Smooth muscle cell (in vitro differentiated cells): ENCODE data around the gene HOXA10. TPM values are rescaled to one million over a fixed set of nuclear protein-coding genes. Genes with fewer than 3 reads are reported as not detected.
A peak's percentile ranks its signal among the peaks of the same experiment; 100 is the strongest.

ENCODE experiments used
- DNase-seq: peaks from one replicate; lab custom pipeline; 2025; ENCODE audit not compliant: unreplicated experiment; lab: John Stamatoyannopoulos, UW
- H2AFZ ChIP-seq: fragments of 200-600 bp; sonication (generic); 2 replicates; pipeline ENCODE4 v1.6.0; 2016; ENCODE audit warnings: antibody characterized with exemption, low read depth, mild to moderate bottlenecking
- H3F3A ChIP-seq: fragments of 200-600 bp; sonication (generic); 2 replicates; pipeline ENCODE4 v1.6.0; 2017; ENCODE audit warnings: antibody characterized with exemption, low read depth
- H3K27ac ChIP-seq: fragments of 200-600 bp; sonication (generic); 2 replicates; pipeline ENCODE4 v1.5.1; 2016; ENCODE audit warnings: low read depth, mild to moderate bottlenecking
- H3K27me3 ChIP-seq: fragments of 200-600 bp; sonication (generic); 2 replicates; pipeline ENCODE4 v1.6.1; 2016; ENCODE audit warnings: low read depth, mild to moderate bottlenecking
- H3K36me3 ChIP-seq: fragments of 200-600 bp; sonication (generic); 2 replicates; pipeline ENCODE4 v1.5.1; 2016; ENCODE audit warnings: low read depth
- H3K4me1 ChIP-seq: fragments of 200-600 bp; sonication (generic); 2 replicates; pipeline ENCODE4 v1.5.1; 2016; ENCODE audit warnings: low read depth
- H3K4me2 ChIP-seq: fragments of 200-600 bp; sonication (generic); 2 replicates; pipeline ENCODE4 v1.6.0; 2016; ENCODE audit warnings: mild to moderate bottlenecking
- H3K4me3 ChIP-seq: fragments of 200-600 bp; sonication (generic); 2 replicates; pipeline ENCODE4 v1.5.1; 2016; ENCODE audit warnings: mild to moderate bottlenecking
- H3K79me2 ChIP-seq: fragments of 200-600 bp; sonication (generic); 2 replicates; pipeline ENCODE4 v1.6.0; 2016; ENCODE audit warnings: low read depth, mild to moderate bottlenecking
- H3K9ac ChIP-seq: fragments of 200-600 bp; sonication (generic); 2 replicates; pipeline ENCODE4 v1.6.0; 2016; ENCODE audit warnings: low read depth
- H3K9me3 ChIP-seq: fragments of 200-600 bp; sonication (generic); replicated peaks from 2 replicates; pipeline ENCODE4 v1.5.1; 2016; ENCODE audit warnings: low read depth
- H4K20me1 ChIP-seq: fragments of 200-600 bp; sonication (generic); 2 replicates; pipeline ENCODE4 v1.6.0; 2016; ENCODE audit warnings: low read depth
- WGBS: methylation state at CpG from one replicate; pipeline ENCODE4 v1.1.7; 2016; ENCODE audit warnings: low lambda C conversion rate; 5-methylcytosine and 5-hydroxymethylcytosine counted together
- polyA plus RNA-seq: library from polyadenylated mRNA; unstranded; fragments of >200 nt; fragmentation: Nextera tagmentation; extraction: Ambion mirVana; gene quantifications from 2 replicates; pipeline ENCODE4 v1.2.1, GENCODE V29; 2016
- total RNA-seq: library from RNA; depleted of rRNA; stranded (reverse); fragments of >200 nt; gene quantifications from 2 replicates; pipeline ENCODE4 v1.2.3, GENCODE V29; 2014
- TF ChIP-seq, protein P1 (sequence below): fragments of 200-600 bp; sonication (generic); IDR thresholded peaks from 2 replicates; pipeline ENCODE4 v1.5.1; 2017; ENCODE audit warnings: borderline replicate concordance, mild to moderate bottlenecking, antibody characterized with exemption; ENCODE audit not compliant: insufficient read depth, poor library complexity, severe bottlenecking

Gene HOXA10
- total and polyA plus RNA-seq, 2 experiments from 2014 or later = 37.6 to 53.6 TPM

DNA sequence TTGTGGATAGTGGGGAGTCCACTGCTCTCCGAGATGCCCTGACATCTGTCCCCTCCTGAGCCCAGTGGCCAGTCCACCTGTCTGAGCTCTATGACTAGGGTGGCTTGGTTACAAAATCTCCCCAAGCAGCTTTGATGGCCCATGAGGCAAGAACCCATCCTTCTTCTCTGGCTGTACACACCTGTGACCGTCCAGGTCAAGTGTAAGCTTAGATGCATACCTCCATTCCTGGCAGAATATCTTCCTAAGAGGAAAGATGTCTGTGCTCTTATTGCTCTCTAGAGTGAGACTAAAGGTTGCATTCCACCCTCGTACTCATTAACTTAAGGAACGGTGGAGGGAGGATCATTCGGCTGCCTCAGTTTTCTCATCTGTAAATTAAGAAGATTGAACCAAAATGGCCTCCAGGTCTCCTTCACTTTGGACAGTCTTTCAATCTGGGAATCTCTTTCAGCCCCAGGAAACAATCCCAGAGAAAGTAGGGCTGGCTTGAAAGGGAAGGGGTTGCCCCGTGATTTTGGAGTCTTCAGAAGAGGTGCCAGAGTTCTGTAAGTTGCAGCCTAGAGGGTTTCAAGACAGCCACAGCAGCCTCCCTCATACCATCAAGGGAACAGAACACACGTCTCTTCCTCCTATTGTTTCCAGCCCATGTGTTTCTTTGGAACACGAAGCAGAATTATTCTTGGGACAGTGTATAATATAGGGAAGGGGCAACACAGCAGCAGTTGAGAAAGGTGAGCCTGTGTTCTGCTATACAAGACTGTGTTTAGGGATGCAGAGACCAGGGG is 49.0 kb downstream of the HOXA10 start:
- TF ChIP-seq, protein P1, sequence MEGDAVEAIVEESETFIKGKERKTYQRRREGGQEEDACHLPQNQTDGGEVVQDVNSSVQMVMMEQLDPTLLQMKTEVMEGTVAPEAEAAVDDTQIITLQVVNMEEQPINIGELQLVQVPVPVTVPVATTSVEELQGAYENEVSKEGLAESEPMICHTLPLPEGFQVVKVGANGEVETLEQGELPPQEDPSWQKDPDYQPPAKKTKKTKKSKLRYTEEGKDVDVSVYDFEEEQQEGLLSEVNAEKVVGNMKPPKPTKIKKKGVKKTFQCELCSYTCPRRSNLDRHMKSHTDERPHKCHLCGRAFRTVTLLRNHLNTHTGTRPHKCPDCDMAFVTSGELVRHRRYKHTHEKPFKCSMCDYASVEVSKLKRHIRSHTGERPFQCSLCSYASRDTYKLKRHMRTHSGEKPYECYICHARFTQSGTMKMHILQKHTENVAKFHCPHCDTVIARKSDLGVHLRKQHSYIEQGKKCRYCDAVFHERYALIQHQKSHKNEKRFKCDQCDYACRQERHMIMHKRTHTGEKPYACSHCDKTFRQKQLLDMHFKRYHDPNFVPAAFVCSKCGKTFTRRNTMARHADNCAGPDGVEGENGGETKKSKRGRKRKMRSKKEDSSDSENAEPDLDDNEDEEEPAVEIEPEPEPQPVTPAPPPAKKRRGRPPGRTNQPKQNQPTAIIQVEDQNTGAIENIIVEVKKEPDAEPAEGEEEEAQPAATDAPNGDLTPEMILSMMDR = no peak
- 35% methylated on average over 8 of the region's 8 CpGs for WGBS
- H3K27ac ChIP-seq = no peak overlapping the region

DNA sequence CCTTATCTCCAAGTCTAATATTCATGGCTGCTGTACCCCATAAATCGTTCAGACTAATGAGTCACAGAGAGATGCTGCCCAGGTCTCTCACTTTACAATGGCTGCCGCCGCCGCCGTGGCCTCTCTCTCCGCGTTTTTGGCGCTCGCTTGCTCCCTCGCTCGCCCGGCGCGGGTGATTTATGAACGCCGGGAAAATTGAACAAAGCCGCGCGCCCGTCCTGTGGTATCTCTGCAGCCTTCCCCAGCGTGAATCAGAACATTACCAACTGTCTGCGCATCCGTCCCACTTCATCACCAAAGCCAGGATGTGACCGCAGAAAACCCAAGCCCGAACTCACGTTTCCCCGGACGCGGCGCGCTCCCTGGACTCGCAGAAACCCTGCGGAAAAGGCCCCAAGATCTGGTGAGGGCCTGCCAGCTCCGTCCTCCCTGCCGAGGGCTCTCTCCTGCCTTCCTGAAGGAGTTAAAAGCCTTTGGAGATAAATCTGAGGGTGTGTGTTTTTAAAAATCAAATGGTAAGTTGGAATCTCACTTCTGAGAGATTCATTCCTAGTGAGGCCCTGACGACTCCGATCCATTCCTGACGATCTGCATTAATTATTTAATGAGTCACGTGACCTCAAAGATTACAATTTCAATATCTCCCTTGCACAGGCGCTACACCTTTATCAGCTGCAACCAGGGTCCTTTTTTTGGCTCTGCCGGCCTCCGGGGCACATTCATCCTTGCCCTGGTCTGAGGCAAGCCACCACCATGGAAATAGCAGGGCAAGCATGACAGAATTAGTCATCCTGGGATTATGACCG is 49.8 kb downstream of the HOXA10 start:
- H3F3A ChIP-seq = no peaks in the 10 kb centered on the region
- H4K20me1 ChIP-seq = no peaks in the 10 kb centered on the region
- H3K27ac ChIP-seq = no peak overlapping the region
- peak overlapping the region; percentile 9 for H3K4me3 ChIP-seq
- no peak overlapping the region for H2AFZ ChIP-seq
- no peak for DNase-seq
- H3K27me3 ChIP-seq = peaks cover 100% of the 10 kb centered on the region
- H3K9me3 ChIP-seq = no peaks in the 10 kb centered on the region
- no peaks in the 10 kb centered on the region for H3K79me2 ChIP-seq
- peak overlapping the region; percentile 72 for H3K4me2 ChIP-seq
- TF ChIP-seq, protein P1 = no peak
- H3K4me1 ChIP-seq = no peaks in the 10 kb centered on the region
- WGBS = 5% methylated on average over 43 of the region's 43 CpGs
- H3K9ac ChIP-seq = peak overlapping the region; percentile 21
- H3K36me3 ChIP-seq = no peaks in the 10 kb centered on the region

More for the DNA sequence above, 49.0 kb downstream of the HOXA10 start:
- no peaks in the 10 kb centered on the region for H3K4me1 ChIP-seq
- H3K4me3 ChIP-seq = no peak overlapping the region
- H3K9ac ChIP-seq = no peak overlapping the region
- H3K4me2 ChIP-seq = no peak overlapping the region
- H3K36me3 ChIP-seq = no peaks in the 10 kb centered on the region
- DNase-seq = no peak
- H3K27me3 ChIP-seq = peaks cover 100% of the 10 kb centered on the region
- H3K79me2 ChIP-seq = no peaks in the 10 kb centered on the region
- H2AFZ ChIP-seq = no peak overlapping the region
- H3K9me3 ChIP-seq = no peaks in the 10 kb centered on the region
- no peaks in the 10 kb centered on the region for H3F3A ChIP-seq
- H4K20me1 ChIP-seq = no peaks in the 10 kb centered on the region

DNA sequence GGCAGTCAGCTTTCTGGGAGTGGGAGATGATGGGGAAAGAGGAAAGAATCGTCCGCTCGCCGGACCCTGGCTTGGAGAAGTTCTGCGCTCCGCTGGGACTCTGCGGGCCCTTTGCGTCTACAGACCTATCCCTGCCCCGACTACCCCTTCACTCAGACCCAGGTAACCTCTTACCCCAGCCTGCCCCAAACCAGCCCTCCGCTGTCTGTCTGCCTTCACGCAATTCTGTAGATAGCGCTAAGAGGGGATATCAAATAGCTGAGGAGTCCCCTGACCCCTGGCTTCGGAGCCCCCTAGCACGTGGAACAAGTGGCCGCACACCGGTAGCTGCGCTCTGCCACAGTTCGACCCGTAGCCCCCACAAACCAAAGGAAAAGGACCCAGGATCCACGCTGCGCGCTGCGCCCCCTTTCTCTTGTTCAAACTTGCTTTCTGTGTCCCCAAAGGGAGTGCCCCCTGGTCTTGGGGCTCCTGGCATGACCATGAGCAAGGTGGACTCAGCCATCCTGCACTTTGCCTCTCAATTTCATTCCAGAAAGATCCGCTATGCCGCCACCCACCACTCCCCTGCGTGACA is 50.6 kb downstream of the HOXA10 start:
- Histone ChIP-seq H3K4me3 (peak overlapping the region; percentile 9), H3K9me3 (no peaks in the 10 kb centered on the region), H3K4me1 (no peaks in the 10 kb centered on the region), H4K20me1 (no peaks in the 10 kb centered on the region), H3K36me3 (no peaks in the 10 kb centered on the region), H3K79me2 (no peaks in the 10 kb centered on the region), H3K27me3 (peaks cover 100% of the 10 kb centered on the region), H2AFZ (no peak overlapping the region), H3K4me2 (peak overlapping the region; percentile 72), H3F3A (no peaks in the 10 kb centered on the region), H3K9ac (peak overlapping the region; percentile 21), H3K27ac (no peak overlapping the region)
- 15% methylated on average over 26 of the region's 26 CpGs for WGBS
- no peak for DNase-seq
- TF ChIP-seq, protein P1 = no peak
